Measurements from ENCODE around the gene PARD3B. TPM values are rescaled to one million over a fixed set of nuclear protein-coding genes. Genes with fewer than 3 reads are reported as not detected.

The PARD3B gene
- total and polyA plus RNA-seq, 2 experiments from 2014 or later = 3.5 to 4.4 TPM

DNA sequence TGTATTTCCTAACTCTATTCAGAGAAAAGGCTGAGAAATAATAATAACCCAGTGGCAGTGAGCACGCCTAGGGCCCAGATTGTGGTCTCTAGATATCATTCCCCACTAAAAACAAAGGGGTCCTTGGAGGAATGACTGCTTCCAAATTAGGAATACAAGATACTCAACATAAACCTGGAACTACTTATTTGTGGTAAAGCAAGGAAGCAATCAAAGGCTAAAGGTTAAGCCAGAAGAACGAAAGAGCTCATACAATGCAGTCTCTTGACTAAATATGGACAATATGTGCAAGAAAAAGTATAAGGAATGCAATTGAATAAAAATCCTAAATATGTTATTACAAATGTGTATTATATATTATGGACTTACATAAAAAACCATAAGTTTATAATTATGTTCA lies 883.5 kb downstream of the PARD3B start:
- Histone ChIP-seq H3K27ac (ENCODE audit: low read depth) (no peak overlapping the region), H3K79me2 (replicated peaks; ENCODE audit: insufficient read depth) (no peaks in the 10 kb centered on the region), H3K4me2 (no peak overlapping the region), H3K9me2 (ENCODE audit: insufficient read depth) (no peaks in the 10 kb centered on the region), H3K4me1 (ENCODE audit: insufficient read depth) (peaks cover 12% of the 10 kb centered on the region; the same call in 1 of the 2 replicates), H3K27me3 (ENCODE audit: insufficient read depth) (no peaks in the 10 kb centered on the region), H2AFZ (no peak overlapping the region), H3F3A (replicated peaks; ENCODE audit: low read depth) (no peaks in the 10 kb centered on the region), H4K20me1 (replicated peaks; ENCODE audit: insufficient read depth) (no peaks in the 10 kb centered on the region), H3K36me3 (ENCODE audit: insufficient read depth) (no peaks in the 10 kb centered on the region), H3K4me3 (no peak overlapping the region)
- H3K27ac Mint-ChIP-seq = no peak overlapping the region
- no peak overlapping the region for H3K4me3 Mint-ChIP-seq
- ATAC-seq (no peak), DNase-seq (ENCODE audit: low spot score) (no peak)
- H3K9me3 Mint-ChIP-seq = no peaks in the 10 kb centered on the region
- no peaks in the 10 kb centered on the region for H3K27me3 Mint-ChIP-seq (ENCODE audit: insufficient read depth, low read depth, poor library complexity)
- peaks cover 13% of the 10 kb centered on the region for H3K4me1 Mint-ChIP-seq
- no peaks in the 10 kb centered on the region for H3K36me3 Mint-ChIP-seq (ENCODE audit: low read depth)
- TF ChIP-seq EZH2phosphoT487 (IDR thresholded peaks at IDR 0.05; ENCODE audit: unreplicated experiment) = no peak
- no peak for TF ChIP-seq NANOG (IDR thresholded peaks at IDR 0.05; ENCODE audit: borderline replicate concordance)
- TF ChIP-seq, protein P1, sequence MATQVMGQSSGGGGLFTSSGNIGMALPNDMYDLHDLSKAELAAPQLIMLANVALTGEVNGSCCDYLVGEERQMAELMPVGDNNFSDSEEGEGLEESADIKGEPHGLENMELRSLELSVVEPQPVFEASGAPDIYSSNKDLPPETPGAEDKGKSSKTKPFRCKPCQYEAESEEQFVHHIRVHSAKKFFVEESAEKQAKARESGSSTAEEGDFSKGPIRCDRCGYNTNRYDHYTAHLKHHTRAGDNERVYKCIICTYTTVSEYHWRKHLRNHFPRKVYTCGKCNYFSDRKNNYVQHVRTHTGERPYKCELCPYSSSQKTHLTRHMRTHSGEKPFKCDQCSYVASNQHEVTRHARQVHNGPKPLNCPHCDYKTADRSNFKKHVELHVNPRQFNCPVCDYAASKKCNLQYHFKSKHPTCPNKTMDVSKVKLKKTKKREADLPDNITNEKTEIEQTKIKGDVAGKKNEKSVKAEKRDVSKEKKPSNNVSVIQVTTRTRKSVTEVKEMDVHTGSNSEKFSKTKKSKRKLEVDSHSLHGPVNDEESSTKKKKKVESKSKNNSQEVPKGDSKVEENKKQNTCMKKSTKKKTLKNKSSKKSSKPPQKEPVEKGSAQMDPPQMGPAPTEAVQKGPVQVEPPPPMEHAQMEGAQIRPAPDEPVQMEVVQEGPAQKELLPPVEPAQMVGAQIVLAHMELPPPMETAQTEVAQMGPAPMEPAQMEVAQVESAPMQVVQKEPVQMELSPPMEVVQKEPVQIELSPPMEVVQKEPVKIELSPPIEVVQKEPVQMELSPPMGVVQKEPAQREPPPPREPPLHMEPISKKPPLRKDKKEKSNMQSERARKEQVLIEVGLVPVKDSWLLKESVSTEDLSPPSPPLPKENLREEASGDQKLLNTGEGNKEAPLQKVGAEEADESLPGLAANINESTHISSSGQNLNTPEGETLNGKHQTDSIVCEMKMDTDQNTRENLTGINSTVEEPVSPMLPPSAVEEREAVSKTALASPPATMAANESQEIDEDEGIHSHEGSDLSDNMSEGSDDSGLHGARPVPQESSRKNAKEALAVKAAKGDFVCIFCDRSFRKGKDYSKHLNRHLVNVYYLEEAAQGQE (IDR thresholded peaks at IDR 0.05; ENCODE audit: unreplicated experiment) = no peak
- TF ChIP-seq JUNB (IDR thresholded peaks at IDR 0.05; ENCODE audit: unreplicated experiment) = no peak
- no peak for TF ChIP-seq ZNF114 (CRISPR knock-in tag; IDR thresholded peaks at IDR 0.05)
- TF ChIP-seq POLR2AphosphoS5 (IDR thresholded peaks at IDR 0.05; ENCODE audit: low read depth) = no peak
- no peak for TF ChIP-seq ZNF331 (CRISPR knock-in tag; IDR thresholded peaks at IDR 0.05; ENCODE audit: low read depth)
- TF ChIP-seq CREB1 (CRISPR knock-in tag; IDR thresholded peaks at IDR 0.05; ENCODE audit: low read depth) = no peak
- no peak for TF ChIP-seq ZNF462 (CRISPR knock-in tag; IDR thresholded peaks at IDR 0.05)
- no peak for TF ChIP-seq CTCF (conservative IDR thresholded peaks at IDR 0.05; ENCODE audit: low read depth in 2 of 2)
- TF ChIP-seq STAT1 (IDR thresholded peaks at IDR 0.05; ENCODE audit: unreplicated experiment) = no peak
- TF ChIP-seq EZH2 (IDR thresholded peaks at IDR 0.05; ENCODE audit: low read depth, unreplicated experiment) = no peak
- TF ChIP-seq ETS1 (IDR thresholded peaks at IDR 0.05) = no peak
